GM12878 (cell line): ENCODE results near the gene EMP2. TPM values are rescaled to one million over a fixed set of nuclear protein-coding genes. Genes with fewer than 3 reads are reported as not detected.

Experiments used
- ATAC-seq: fragments of 200-7000 bp; cut with Tn5 transposase; 3 replicates; pipeline ENCODE4 v1.9.1; 2020; ENCODE audit warnings: mild to moderate bottlenecking, moderate library complexity
- BruUV-seq: library from RNA; stranded (reverse); fragments of 400-500 nt; replicated peaks from 2 replicates; lab custom pipeline; 2021; lab: Mats Ljungman, UMichigan
- CTCF ChIA-PET: fragments of 300-600 bp; sonication (Branson Sonifier 250); formaldehyde crosslinking; extraction: SDS; loops from one replicate; lab custom pipeline; 2021; ENCODE audit warnings: inconsistent platforms; lab: Yijun Ruan, JAX
- POLR2A ChIA-PET: fragments of 350-600 bp; formaldehyde crosslinking; extraction: SDS; loops from one replicate; lab custom pipeline; 2021; ENCODE audit warnings: inconsistent platforms; lab: Charles Lee
- RAD21 ChIA-PET: fragments of 300-600 bp; sonication (Branson Sonifier 250); formaldehyde crosslinking; loops from one replicate; lab custom pipeline; 2023; ENCODE audit warnings: antibody characterized with exemption; ENCODE audit not compliant: unreplicated experiment; lab: Charles Lee
- SMC1A ChIA-PET: fragments of 300-600 bp; sonication (Branson Sonifier 250); formaldehyde crosslinking; loops from one replicate; lab custom pipeline; 2023; ENCODE audit not compliant: unreplicated experiment, uncharacterized antibody; lab: Charles Lee
- DNase-seq: peaks from one replicate; pipeline ENCODE4 v3.0.0-alpha.2; 2011; ENCODE audit warnings: low read depth, low spot score
- FAIRE-seq: peaks from 3 replicates; lab custom pipeline; 2011; peaks lifted over from hg19 to GRCh38; lab: Jason Lieb, UNC
- H2AFZ ChIP-seq: 2 replicates; pipeline ENCODE4 v1.6.0; 2011; ENCODE audit warnings: low read depth, low read length, control low read depth; ENCODE audit not compliant: control insufficient read depth
- H3K27ac ChIP-seq: 2 replicates; pipeline ENCODE4 v1.5.1; 2011; ENCODE audit warnings: control low read depth; ENCODE audit not compliant: control insufficient read depth, insufficient read depth
- H3K27me3 ChIP-seq, 2 experiments: replicated peaks in 1 of 2; 2 replicates each; pipeline versions ENCODE4 v1.6.0 to v1.6.1; 2011; ENCODE audit warnings: low read length in 1 of 2; ENCODE audit not compliant: control insufficient read depth in 2 of 2, insufficient read depth in 2 of 2
- H3K36me3 ChIP-seq, 2 experiments: 2 replicates each; pipeline ENCODE4 v1.5.1; 2011; ENCODE audit warnings: low read length in 1 of 2; ENCODE audit not compliant: control insufficient read depth in 2 of 2, insufficient read depth in 2 of 2
- H3K4me1 ChIP-seq: 2 replicates; pipeline ENCODE4 v1.6.1; 2011; ENCODE audit warnings: mild to moderate bottlenecking, low read length, moderate library complexity, mixed read lengths; ENCODE audit not compliant: control insufficient read depth, insufficient read depth
- H3K4me2 ChIP-seq: 2 replicates; pipeline ENCODE4 v1.6.0; 2011; ENCODE audit warnings: control low read depth; ENCODE audit not compliant: control insufficient read depth, insufficient read depth
- H3K4me3 ChIP-seq: fragments of 200-600 bp; sonication (generic); 2 replicates; pipeline ENCODE4 v1.5.1; 2016
- H3K79me2 ChIP-seq: 2 replicates; pipeline ENCODE4 v1.6.0; 2011; ENCODE audit warnings: low read length; ENCODE audit not compliant: control insufficient read depth, insufficient read depth
- H3K9ac ChIP-seq: 2 replicates; pipeline ENCODE4 v1.8.0; 2011; ENCODE audit warnings: low read length, control low read depth, mixed read lengths; ENCODE audit not compliant: control insufficient read depth, insufficient read depth
- H3K9me3 ChIP-seq: replicated peaks from 3 replicates; pipeline ENCODE4 v1.5.1; 2011; ENCODE audit warnings: mild to moderate bottlenecking, low read length; ENCODE audit not compliant: control insufficient read depth, insufficient read depth
- H4K20me1 ChIP-seq: 2 replicates; pipeline ENCODE4 v1.6.0; 2011; ENCODE audit not compliant: control insufficient read depth, insufficient read depth
- HDAC2 ChIP-seq: fragments of 200-600 bp; sonication (generic); IDR thresholded peaks from 2 replicates; pipeline ENCODE4 v1.6.1; 2017
- IKZF1 ChIP-seq: fragments of 450-650 bp; conservative IDR thresholded peaks from 2 replicates; pipeline ENCODE4 v1.6.1; 2017; ENCODE audit warnings: antibody characterized with exemption, mild to moderate bottlenecking
- NRF1 ChIP-seq: conservative IDR thresholded peaks from 2 replicates; pipeline ENCODE4 v1.6.1; 2011; ENCODE audit warnings: mild to moderate bottlenecking, low read depth, low read length, improper control_type of control experiment
- WGBS: methylation state at CpG from one replicate; pipeline ENCODE4 v1.1.6; 2016; ENCODE audit warnings: low lambda C conversion rate; ENCODE audit not compliant: insufficient replicate concordance, insufficient coverage; ENCODE audit errors: missing lambda C conversion rate; 5-methylcytosine and 5-hydroxymethylcytosine counted together
- in situ Hi-C: fragments of 300-500 bp; cut with MboI; formaldehyde crosslinking; loops from 9 replicates; pipeline ENCODE4 v1.14.3; 2018; ENCODE audit warnings: mixed read lengths
- intact Hi-C: fragments of 100-400 bp; cut with micrococcal nuclease; formaldehyde crosslinking; loops from one replicate; pipeline ENCODE4 v1.14.2; 2022; ENCODE audit not compliant: unreplicated experiment
- polyA plus RNA-seq, 11 experiments: library from polyadenylated mRNA; depleted of rRNA in 4 of 11; unstranded in 6 of 11; stranded (reverse) in 5 of 11; fragments of >200 nt; fragmentation: Nextera tagmentation in 4 of 11; fragmentation: Illumina TruSeq in 1 of 11; extraction: Ambion mirVana in 4 of 11; extraction: Trizol in 1 of 11; gene quantifications; 1 replicate in 1 of 11; 2 replicates in 10 of 11; pipeline versions ENCODE4 v1.2.1 to v1.2.3, GENCODE V29; 2011 to 2016; ENCODE audit warnings: inconsistent platforms in 2 of 11, missing spikeins in 2 of 11, low read depth in 1 of 11
- total RNA-seq, 4 experiments: library from RNA; depleted of rRNA in 3 of 4; stranded (reverse); fragments of >200 nt in 3 of 4; fragmentation: Illumina TruSeq in 1 of 4; extraction: Trizol in 1 of 4; gene quantifications; 2 replicates each; pipeline versions ENCODE4 v1.2.1 to v1.2.3, GENCODE V29; 2013 to 2021
- TF ChIP-seq, protein P1 (sequence below): fragments of 450-650 bp; formaldehyde crosslinking; IDR thresholded peaks from 2 replicates; pipeline ENCODE4 v1.5.0; 2022; ENCODE audit warnings: mild to moderate bottlenecking, missing genetic modification characterization

EMP2 gene
- total and polyA plus RNA-seq, 10 of the 15 experiments (the other 5 are each of a cell fraction or from before 2014, with no cell fraction given), result 0.41 to 10.4 (median 3.8) TPM

DNA sequence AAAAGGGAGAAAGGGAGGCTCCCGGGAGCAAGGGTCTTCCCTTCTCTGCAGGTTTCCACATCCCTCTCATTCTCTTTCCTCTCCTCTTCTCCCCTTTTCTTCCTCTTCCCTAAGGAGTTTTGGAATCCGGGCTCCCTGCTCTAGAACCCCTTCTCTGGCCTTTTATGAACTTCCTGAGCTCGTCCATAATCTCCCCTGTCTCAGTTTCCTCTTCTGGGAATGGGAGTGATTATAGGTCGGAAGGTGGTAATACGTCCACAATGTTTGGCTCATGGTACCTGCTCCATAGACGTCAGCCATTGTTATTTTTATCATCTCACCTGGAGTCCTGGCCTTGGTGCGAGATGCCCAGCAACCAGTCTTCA is 467 bp upstream of the EMP2 start:
- Histone ChIP-seq H3K9ac (no peak overlapping the region), H2AFZ (0 out of 2 replicates have a peak overlapping the region, but pooled peaks have one; percentile 22), H3K27me3 (peaks cover 10 to 22% of the 10 kb centered on the region in 2 experiments), H3K79me2 (no peaks in the 10 kb centered on the region), H3K27ac (no peak overlapping the region), H3K4me1 (no peaks in the 10 kb centered on the region; the same call in 1 of the 2 replicates), H3K36me3 (no peaks in the 10 kb centered on the region), H4K20me1 (no peaks in the 10 kb centered on the region), H3K9me3 (no peaks in the 10 kb centered on the region), H3K4me3 (no peak overlapping the region), H3K4me2 (peak overlapping the region; percentile 80; the same call in 1 of the 2 replicates)
- intact Hi-C loops (no loop called here), in situ Hi-C loops (no loop called here)
- CTCF ChIA-PET, result no interaction called here
- FAIRE-seq, result no peak
- BruUV-seq, result no TSS peak
- 32% methylated on average over 7 of the region's 7 CpGs for WGBS
- ATAC-seq, result no peak
- RAD21 ChIA-PET, result no interaction called here
- DNase-seq, result no peak
- POLR2A ChIA-PET, result no interaction called here
- SMC1A ChIA-PET, result no interaction called here
- TF ChIP-seq HDAC2 (no peak), IKZF1 (0 out of 2 replicates have a peak, but pooled peaks have one; percentile 0), NRF1 (no peak)
- TF ChIP-seq, protein P1, sequence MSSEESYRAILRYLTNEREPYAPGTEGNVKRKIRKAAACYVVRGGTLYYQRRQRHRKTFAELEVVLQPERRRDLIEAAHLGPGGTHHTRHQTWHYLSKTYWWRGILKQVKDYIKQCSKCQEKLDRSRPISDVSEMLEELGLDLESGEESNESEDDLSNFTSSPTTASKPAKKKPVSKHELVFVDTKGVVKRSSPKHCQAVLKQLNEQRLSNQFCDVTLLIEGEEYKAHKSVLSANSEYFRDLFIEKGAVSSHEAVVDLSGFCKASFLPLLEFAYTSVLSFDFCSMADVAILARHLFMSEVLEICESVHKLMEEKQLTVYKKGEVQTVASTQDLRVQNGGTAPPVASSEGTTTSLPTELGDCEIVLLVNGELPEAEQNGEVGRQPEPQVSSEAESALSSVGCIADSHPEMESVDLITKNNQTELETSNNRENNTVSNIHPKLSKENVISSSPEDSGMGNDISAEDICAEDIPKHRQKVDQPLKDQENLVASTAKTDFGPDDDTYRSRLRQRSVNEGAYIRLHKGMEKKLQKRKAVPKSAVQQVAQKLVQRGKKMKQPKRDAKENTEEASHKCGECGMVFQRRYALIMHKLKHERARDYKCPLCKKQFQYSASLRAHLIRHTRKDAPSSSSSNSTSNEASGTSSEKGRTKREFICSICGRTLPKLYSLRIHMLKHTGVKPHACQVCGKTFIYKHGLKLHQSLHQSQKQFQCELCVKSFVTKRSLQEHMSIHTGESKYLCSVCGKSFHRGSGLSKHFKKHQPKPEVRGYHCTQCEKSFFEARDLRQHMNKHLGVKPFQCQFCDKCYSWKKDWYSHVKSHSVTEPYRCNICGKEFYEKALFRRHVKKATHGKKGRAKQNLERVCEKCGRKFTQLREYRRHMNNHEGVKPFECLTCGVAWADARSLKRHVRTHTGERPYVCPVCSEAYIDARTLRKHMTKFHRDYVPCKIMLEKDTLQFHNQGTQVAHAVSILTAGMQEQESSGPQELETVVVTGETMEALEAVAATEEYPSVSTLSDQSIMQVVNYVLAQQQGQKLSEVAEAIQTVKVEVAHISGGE (CRISPR knock-in tag), result no peak
